CD4-positive, alpha-beta T cell (primary cell): ENCODE measurements around the gene WDPCP. TPM values are rescaled to one million over a fixed set of nuclear protein-coding genes. Genes with fewer than 3 reads are reported as not detected.

Experiments
- ATAC-seq: fragments of 200-7000 bp; cut with Tn5 transposase; one replicate; pipeline ENCODE4 v1.10.0; 2022; ENCODE audit warnings: mild to moderate bottlenecking; ENCODE audit not compliant: poor library complexity
- CTCF ChIA-PET: fragments of 350-600 bp; sonication (Branson Sonifier 250); formaldehyde crosslinking; loops from one replicate; lab custom pipeline; 2021; ENCODE audit warnings: antibody characterized with exemption, inconsistent platforms; lab: Charles Lee
- POLR2A ChIA-PET: fragments of 350-600 bp; sonication (Branson Sonifier 250); formaldehyde crosslinking; loops from one replicate; lab custom pipeline; 2021; ENCODE audit warnings: antibody characterized with exemption, inconsistent platforms; lab: Charles Lee
- DNase-seq, 14 experiments: peaks; one replicate each; pipeline ENCODE4 v3.0.0-alpha.2; 2013 to 2020; ENCODE audit warnings: mixed read lengths in 2 of 14
- H3K27ac ChIP-seq, 2 donors: one replicate each; pipeline versions ENCODE4 v1.5.1 to v1.7.0; 2013; ENCODE audit warnings: low read length in 2 of 2, low read depth in 1 of 2, mild to moderate bottlenecking in 1 of 2
- H3K27me3 ChIP-seq, 2 experiments: 1 replicate in 1 of 2; 2 replicates in 1 of 2; pipeline versions ENCODE4 v1.6.1 to v1.7.0; 2013; ENCODE audit warnings: low read length in 2 of 2, control low read depth in 1 of 2, mild to moderate bottlenecking in 1 of 2, moderate library complexity in 1 of 2; ENCODE audit not compliant: insufficient read depth in 2 of 2, control insufficient read depth in 1 of 2
- H3K36me3 ChIP-seq: one replicate; pipeline ENCODE4 v1.6.1; 2013; ENCODE audit warnings: low read length, control low read depth; ENCODE audit not compliant: insufficient read depth
- H3K4me1 ChIP-seq: one replicate; pipeline ENCODE4 v1.6.1; 2013; ENCODE audit warnings: low read length, control low read depth; ENCODE audit not compliant: insufficient read depth
- H3K4me3 ChIP-seq: one replicate; pipeline ENCODE4 v1.5.1; 2013; ENCODE audit warnings: mild to moderate bottlenecking, low read length, moderate library complexity
- H3K9me3 ChIP-seq, 2 experiments: 1 replicate in 1 of 2; 2 replicates in 1 of 2; pipeline versions ENCODE4 v1.6.1 to v1.7.0; 2013; ENCODE audit warnings: low read length in 2 of 2, mild to moderate bottlenecking in 2 of 2, control low read depth in 1 of 2, moderate library complexity in 1 of 2; ENCODE audit not compliant: control insufficient read depth in 1 of 2, insufficient read depth in 1 of 2
- H3K27ac Mint-ChIP-seq: one replicate; pipeline ENCODE4 v1.8.0; 2020; ENCODE audit warnings: mixed read lengths
- H3K27me3 Mint-ChIP-seq: one replicate; pipeline ENCODE4 v1.8.0; 2021; ENCODE audit warnings: mixed read lengths
- H3K36me3 Mint-ChIP-seq: one replicate; pipeline ENCODE4 v1.8.0; 2021; ENCODE audit warnings: low read depth, mixed read lengths
- H3K4me1 Mint-ChIP-seq: one replicate; pipeline ENCODE4 v1.8.0; 2021; ENCODE audit warnings: low read depth, mixed read lengths
- H3K4me3 Mint-ChIP-seq: one replicate; pipeline ENCODE4 v1.8.0; 2020; ENCODE audit warnings: mild to moderate bottlenecking, mixed read lengths
- H3K9me3 Mint-ChIP-seq: one replicate; pipeline ENCODE4 v1.8.0; 2020; ENCODE audit warnings: mixed read lengths
- intact Hi-C, 2 experiments: fragments of 100-400 bp; cut with DNase I in 1 of 2; cut with micrococcal nuclease in 1 of 2; formaldehyde crosslinking; loops; one replicate each; pipeline versions ENCODE4 v1.15.1 to v1.9.0; 2023 to 2025; cut with DNase I, micrococcal nuclease
- total RNA-seq, 174 experiments: library from RNA in 2 of 174; stranded (reverse) in 2 of 174; gene quantifications; one replicate each; pipeline ENCODE4 v1.2.3 and lab custom pipeline; 2021 to 2026
- TF ChIP-seq, protein P1 (sequence below): fragments of 200-600 bp; IDR thresholded peaks from one replicate; pipeline ENCODE4 v1.8.0; 2022; ENCODE audit warnings: antibody characterized with exemption, mild to moderate bottlenecking

The WDPCP gene
- total RNA-seq, 2 experiments from 2014 or later, result 8.7 to 9.9 TPM

DNA sequence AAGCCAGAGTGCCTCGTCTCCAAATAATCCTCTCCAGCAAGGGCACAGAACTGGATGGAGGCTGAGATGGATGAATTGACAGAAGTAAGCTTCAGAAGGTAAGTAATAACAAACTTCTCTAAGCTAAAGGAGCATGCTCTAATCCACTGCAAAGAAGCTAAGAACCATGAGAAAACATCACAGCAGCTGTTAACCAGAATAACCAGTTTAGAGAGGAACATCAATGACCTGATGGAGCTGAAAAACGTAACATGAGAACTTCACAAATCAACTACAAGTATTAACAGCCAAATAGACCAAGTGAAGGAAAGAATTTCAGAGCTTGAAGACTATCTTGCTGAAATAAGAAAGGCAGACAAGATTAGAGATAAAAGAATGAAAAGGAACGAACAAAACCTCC, 32.3 kb downstream of the WDPCP start:
- Mint-ChIP-seq H3K27me3 (no peaks in the 10 kb centered on the region), H3K9me3 (peaks cover 9% of the 10 kb centered on the region), H3K4me3 (no peak overlapping the region), H3K27ac (no peak overlapping the region), H3K36me3 (peaks cover 63% of the 10 kb centered on the region), H3K4me1 (peaks cover 13% of the 10 kb centered on the region)
- DNase-seq (no peak), ATAC-seq (no peak)
- intact Hi-C loops, result no loop called here
- Histone ChIP-seq H3K36me3 (peaks cover 2% of the 10 kb centered on the region), H3K4me1 (no peaks in the 10 kb centered on the region), H3K27me3 (no peaks in the 10 kb centered on the region), H3K4me3 (no peak overlapping the region), H3K27ac (no peak overlapping the region), H3K9me3 (peaks cover 0 to 9% of the 10 kb centered on the region in 2 experiments)
- POLR2A ChIA-PET, result no interaction called here
- CTCF ChIA-PET, result no interaction called here
- TF ChIP-seq, protein P1, sequence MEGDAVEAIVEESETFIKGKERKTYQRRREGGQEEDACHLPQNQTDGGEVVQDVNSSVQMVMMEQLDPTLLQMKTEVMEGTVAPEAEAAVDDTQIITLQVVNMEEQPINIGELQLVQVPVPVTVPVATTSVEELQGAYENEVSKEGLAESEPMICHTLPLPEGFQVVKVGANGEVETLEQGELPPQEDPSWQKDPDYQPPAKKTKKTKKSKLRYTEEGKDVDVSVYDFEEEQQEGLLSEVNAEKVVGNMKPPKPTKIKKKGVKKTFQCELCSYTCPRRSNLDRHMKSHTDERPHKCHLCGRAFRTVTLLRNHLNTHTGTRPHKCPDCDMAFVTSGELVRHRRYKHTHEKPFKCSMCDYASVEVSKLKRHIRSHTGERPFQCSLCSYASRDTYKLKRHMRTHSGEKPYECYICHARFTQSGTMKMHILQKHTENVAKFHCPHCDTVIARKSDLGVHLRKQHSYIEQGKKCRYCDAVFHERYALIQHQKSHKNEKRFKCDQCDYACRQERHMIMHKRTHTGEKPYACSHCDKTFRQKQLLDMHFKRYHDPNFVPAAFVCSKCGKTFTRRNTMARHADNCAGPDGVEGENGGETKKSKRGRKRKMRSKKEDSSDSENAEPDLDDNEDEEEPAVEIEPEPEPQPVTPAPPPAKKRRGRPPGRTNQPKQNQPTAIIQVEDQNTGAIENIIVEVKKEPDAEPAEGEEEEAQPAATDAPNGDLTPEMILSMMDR, result no peak

GRCh38 chr2:63555299-63555698, 33.0 kb downstream of the WDPCP start:
- H3K4me3 ChIP-seq, result no peak overlapping the region
- Mint-ChIP-seq H3K27ac (no peak overlapping the region), H3K36me3 (peaks cover 57% of the 10 kb centered on the region), H3K9me3 (peaks cover 7% of the 10 kb centered on the region), H3K27me3 (no peaks in the 10 kb centered on the region), H3K4me1 (peaks cover 13% of the 10 kb centered on the region), H3K4me3 (no peak overlapping the region)
- H3K27me3 ChIP-seq, result no peaks in the 10 kb centered on the region
- CTCF ChIA-PET, result no interaction called here
- intact Hi-C loops, result no loop called here
- ATAC-seq (no peak), DNase-seq (no peak)
- peaks cover 2% of the 10 kb centered on the region for H3K36me3 ChIP-seq
- H3K4me1 ChIP-seq, result no peaks in the 10 kb centered on the region
- no peak overlapping the region for H3K27ac ChIP-seq
- TF ChIP-seq, protein P1, result no peak
- H3K9me3 ChIP-seq, result peaks cover 0 to 8% of the 10 kb centered on the region in 2 experiments
- POLR2A ChIA-PET, result no interaction called here

DNA sequence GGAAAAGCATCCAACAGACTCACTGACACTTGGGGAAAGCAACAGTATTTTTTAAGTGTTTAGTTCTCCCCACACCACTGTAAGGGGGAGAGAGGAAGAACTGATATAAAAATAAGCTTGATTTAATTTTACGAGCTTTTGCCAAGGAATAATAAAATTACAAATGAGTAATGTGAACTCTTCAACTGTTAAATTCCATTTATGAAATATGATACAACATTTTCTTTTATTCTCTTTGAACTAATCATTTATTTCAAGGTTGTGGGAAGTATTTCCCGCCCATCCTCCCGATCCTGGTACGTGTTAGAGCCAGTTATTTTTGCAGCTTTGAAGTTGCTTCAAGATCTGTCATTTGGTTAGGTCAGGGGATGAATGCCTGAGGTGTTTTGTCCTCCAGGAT, 35.2 kb downstream of the WDPCP start:
- H3K9me3 ChIP-seq, result peaks cover 0 to under 1% of the 10 kb centered on the region in 2 experiments
- H3K27me3 Mint-ChIP-seq, result no peaks in the 10 kb centered on the region
- H3K36me3 Mint-ChIP-seq, result peaks cover 42% of the 10 kb centered on the region
- POLR2A ChIA-PET, result no interaction called here
- peaks cover 2% of the 10 kb centered on the region for H3K36me3 ChIP-seq
- ATAC-seq (no peak), DNase-seq (no peak)
- CTCF ChIA-PET, result no interaction called here
- no peak overlapping the region for H3K4me3 Mint-ChIP-seq
- TF ChIP-seq, protein P1, result no peak
- no peaks in the 10 kb centered on the region for H3K4me1 ChIP-seq
- no peak overlapping the region for H3K27ac ChIP-seq
- H3K27me3 ChIP-seq, result no peaks in the 10 kb centered on the region
- no peak overlapping the region for H3K4me3 ChIP-seq
- intact Hi-C loops, result no loop called here
- peaks cover 8% of the 10 kb centered on the region for H3K9me3 Mint-ChIP-seq
- H3K4me1 Mint-ChIP-seq, result peaks cover 12% of the 10 kb centered on the region
- no peak overlapping the region for H3K27ac Mint-ChIP-seq
